Stimulated activated effector memory CD8-positive, alpha-beta T cell treated with anti-CD3 and anti-CD28 coated beads, Interleukin-12 subunit alpha, Interleukin-12 subunit beta, amount 100 ng/mL, for 72 hours (primary cell): ENCODE data around the gene DUSP6.

Source experiments
- ATAC-seq: fragments of 150-1000 bp; cut with Tn5 transposase; 2 replicates; pipeline ENCODE4 v1.10.0; 2021
- DNase-seq, 2 donors: peaks; one replicate each; pipeline ENCODE4 v3.0.0; 2021 to 2022; ENCODE audit warnings: low spot score in 2 of 2
- H3K27ac Mint-ChIP-seq: one replicate; pipeline ENCODE4 v1.8.0; 2022; ENCODE audit warnings: mild to moderate bottlenecking, mixed read lengths
- H3K36me3 Mint-ChIP-seq: one replicate; pipeline ENCODE4 v1.8.0; 2022; ENCODE audit warnings: mild to moderate bottlenecking, mixed read lengths
- H3K4me1 Mint-ChIP-seq: one replicate; pipeline ENCODE4 v1.8.0; 2022; ENCODE audit warnings: mixed read lengths
- H3K4me3 Mint-ChIP-seq: one replicate; pipeline ENCODE4 v1.8.0; 2022; ENCODE audit warnings: mild to moderate bottlenecking, mixed read lengths
- H3K9me3 Mint-ChIP-seq: one replicate; pipeline ENCODE4 v1.8.0; 2022; ENCODE audit warnings: mixed read lengths

The DUSP6 gene

DNA sequence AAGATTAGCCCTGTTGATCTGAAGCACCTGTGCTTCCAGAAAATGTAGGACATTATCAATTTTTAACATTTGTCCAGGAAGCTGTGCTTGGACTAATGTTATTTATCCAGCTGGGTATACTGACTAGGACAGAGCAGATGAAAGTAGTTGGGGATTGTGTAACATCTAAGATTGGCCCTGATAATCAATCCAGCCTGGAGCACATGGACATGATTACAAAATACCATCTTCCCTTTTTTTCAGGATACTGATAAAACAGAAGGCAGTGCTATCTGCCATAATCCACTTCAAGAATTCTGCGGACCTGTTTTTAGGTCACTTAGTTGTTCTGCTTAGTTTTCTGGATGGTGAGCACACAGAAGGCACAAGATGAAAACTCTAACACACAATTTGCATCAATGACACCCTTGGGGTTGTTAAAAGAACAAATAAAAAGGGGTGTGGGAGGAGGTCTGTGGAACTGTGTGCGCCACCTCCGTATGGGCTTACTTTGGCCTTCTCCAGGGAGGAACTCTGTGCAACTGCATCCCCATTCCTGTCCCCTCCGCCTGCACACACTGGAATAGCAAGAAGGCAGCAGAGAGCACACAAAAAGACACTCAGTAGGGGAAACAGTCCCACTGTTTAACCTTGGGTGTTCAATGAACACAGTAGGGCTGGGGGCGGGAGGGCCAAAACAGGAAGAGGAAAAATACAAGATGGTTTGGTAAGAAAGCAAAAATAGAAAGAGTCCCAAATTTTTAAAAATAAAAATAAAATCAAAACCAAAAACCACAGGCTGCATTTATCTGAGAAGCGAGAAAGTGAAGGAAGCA is 31.1 kb upstream of the DUSP6 start:
- ATAC-seq (no peak), DNase-seq (no peak)
- no peak overlapping the region for H3K4me3 Mint-ChIP-seq
- H3K9me3 Mint-ChIP-seq, result no peaks in the 10 kb centered on the region
- peaks cover 5% of the 10 kb centered on the region for H3K4me1 Mint-ChIP-seq
- H3K36me3 Mint-ChIP-seq, result no peaks in the 10 kb centered on the region
- H3K27ac Mint-ChIP-seq, result no peak overlapping the region

DNA sequence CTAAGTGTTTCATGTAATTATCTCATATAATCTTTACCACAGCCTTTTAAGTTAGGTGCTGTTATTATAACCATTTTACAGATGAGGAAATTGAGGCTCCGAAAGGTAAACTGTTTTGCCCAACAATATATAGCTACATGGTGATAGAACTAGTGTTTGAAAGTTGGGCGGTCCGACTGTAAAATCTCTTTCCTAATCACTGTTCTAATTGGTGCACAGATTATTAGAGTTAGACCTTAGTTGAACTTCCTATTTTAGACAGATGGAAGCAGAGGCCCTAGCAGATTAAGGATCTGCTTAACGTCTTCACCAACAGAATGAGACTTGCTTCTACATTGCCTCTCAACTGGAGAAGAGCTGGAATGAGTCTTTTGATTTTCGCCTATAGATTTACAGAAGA is 30.0 kb upstream of the DUSP6 start:
- Mint-ChIP-seq H3K4me3 (no peak overlapping the region), H3K4me1 (peaks cover 5% of the 10 kb centered on the region), H3K36me3 (no peaks in the 10 kb centered on the region), H3K27ac (no peak overlapping the region), H3K9me3 (no peaks in the 10 kb centered on the region)
- DNase-seq (no peak), ATAC-seq (no peak)

DNA sequence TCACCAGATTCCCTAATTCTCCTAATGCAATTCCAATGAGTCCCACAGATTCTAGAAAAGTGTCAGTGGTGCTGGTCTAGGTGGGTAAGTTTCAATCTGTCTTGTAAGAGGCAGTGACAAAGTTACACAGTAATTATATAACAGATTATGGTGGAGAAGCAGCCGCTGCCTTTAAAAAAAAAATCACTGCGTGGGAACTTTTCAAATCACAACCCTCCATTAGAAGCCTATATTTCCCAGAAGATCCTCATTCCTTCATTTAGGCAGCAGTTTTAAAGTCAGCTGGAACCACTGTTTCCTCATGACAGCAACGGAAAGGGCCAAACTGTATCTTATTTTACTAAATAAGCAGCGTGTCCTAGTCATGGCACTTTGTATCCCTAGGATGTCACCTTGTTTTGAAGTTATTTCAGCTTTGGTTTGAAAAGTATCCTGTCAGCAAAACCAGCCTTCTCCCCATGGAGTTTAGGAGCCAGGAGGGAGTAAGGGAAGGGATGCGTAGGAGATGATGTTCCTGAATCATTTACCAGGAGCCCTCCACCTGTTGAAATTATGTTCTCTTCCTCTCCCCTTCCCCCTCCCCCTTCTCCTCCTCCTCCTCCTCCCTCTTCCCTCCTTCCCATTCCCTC is 27.7 kb upstream of the DUSP6 start:
- no peak overlapping the region for H3K4me3 Mint-ChIP-seq

GRCh38 chr12:89379148-89379838 is 27.0 kb upstream of the DUSP6 start:
- DNase-seq, result no peak
- H3K27ac Mint-ChIP-seq, result no peak overlapping the region
- no peaks in the 10 kb centered on the region for H3K36me3 Mint-ChIP-seq
- H3K4me3 Mint-ChIP-seq, result no peak overlapping the region
- H3K4me1 Mint-ChIP-seq, result peaks cover 26% of the 10 kb centered on the region
- ATAC-seq, result no peak
- H3K9me3 Mint-ChIP-seq, result no peaks in the 10 kb centered on the region

More for the DNA sequence above, 27.7 kb upstream of the DUSP6 start:
- H3K36me3 Mint-ChIP-seq, result no peaks in the 10 kb centered on the region
- no peak for DNase-seq
- H3K9me3 Mint-ChIP-seq, result no peaks in the 10 kb centered on the region
- ATAC-seq, result no peak
- no peak overlapping the region for H3K27ac Mint-ChIP-seq
- H3K4me1 Mint-ChIP-seq, result peaks cover 26% of the 10 kb centered on the region

DNA sequence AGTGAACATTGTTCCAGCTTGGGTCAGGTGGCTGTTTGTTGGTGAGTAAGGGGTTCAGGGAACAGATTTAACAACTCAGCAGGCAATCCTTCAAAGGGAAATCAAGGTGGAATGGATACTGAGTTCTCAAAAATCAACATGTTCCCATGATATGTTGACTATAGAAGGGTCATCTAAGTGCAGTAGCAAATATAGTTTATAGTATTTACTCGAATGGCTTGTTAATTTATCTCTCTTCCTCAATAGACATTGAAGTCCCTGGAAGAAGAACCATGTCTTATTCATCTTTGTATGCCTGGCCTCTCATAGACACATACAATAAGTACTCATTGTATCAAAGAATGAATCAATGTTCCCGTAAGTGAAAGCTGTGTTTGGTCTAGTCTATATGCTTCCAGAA is 24.5 kb upstream of the DUSP6 start:
- H3K27ac Mint-ChIP-seq, result peak overlapping the region; percentile 18
- no peak overlapping the region for H3K4me3 Mint-ChIP-seq

DNA sequence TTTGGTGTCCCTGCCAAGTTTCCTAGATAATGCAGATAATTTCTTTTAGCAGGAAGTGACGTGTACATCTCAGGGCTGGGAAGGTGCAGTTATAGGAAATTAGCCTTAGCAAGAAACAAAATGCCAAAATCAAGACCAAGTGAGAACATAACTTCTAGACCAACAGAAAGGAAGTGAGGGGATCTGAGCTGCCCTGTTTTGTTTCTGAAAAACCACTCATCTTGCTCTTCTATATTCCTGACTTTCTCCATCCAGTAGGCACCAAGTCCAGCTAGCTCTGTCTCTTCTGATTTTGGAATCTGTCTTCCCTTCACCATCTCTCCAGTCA is 23.9 kb upstream of the DUSP6 start:
- no peak for DNase-seq
- Mint-ChIP-seq H3K9me3 (no peaks in the 10 kb centered on the region), H3K27ac (peak overlapping the region; percentile 18), H3K4me3 (peak overlapping the region; percentile 13), H3K4me1 (peaks cover 28% of the 10 kb centered on the region), H3K36me3 (no peaks in the 10 kb centered on the region)
- ATAC-seq, result peak; percentile 38

More for the DNA sequence above, 24.5 kb upstream of the DUSP6 start:
- Mint-ChIP-seq H3K4me1 (peaks cover 27% of the 10 kb centered on the region), H3K36me3 (no peaks in the 10 kb centered on the region), H3K9me3 (no peaks in the 10 kb centered on the region)
- DNase-seq (no peak), ATAC-seq (no peak)

- H3K4me3 Mint-ChIP-seq, result no peak overlapping the region
- ATAC-seq, result no peak
- no peak overlapping the region for H3K27ac Mint-ChIP-seq
- DNase-seq, result no peak
- H3K36me3 Mint-ChIP-seq, result no peaks in the 10 kb centered on the region
- peaks cover 40% of the 10 kb centered on the region for H3K4me1 Mint-ChIP-seq
- no peaks in the 10 kb centered on the region for H3K9me3 Mint-ChIP-seq
Observed at GRCh38 chr12:89373763-89374572, 21.7 kb upstream of the DUSP6 start.

DNA sequence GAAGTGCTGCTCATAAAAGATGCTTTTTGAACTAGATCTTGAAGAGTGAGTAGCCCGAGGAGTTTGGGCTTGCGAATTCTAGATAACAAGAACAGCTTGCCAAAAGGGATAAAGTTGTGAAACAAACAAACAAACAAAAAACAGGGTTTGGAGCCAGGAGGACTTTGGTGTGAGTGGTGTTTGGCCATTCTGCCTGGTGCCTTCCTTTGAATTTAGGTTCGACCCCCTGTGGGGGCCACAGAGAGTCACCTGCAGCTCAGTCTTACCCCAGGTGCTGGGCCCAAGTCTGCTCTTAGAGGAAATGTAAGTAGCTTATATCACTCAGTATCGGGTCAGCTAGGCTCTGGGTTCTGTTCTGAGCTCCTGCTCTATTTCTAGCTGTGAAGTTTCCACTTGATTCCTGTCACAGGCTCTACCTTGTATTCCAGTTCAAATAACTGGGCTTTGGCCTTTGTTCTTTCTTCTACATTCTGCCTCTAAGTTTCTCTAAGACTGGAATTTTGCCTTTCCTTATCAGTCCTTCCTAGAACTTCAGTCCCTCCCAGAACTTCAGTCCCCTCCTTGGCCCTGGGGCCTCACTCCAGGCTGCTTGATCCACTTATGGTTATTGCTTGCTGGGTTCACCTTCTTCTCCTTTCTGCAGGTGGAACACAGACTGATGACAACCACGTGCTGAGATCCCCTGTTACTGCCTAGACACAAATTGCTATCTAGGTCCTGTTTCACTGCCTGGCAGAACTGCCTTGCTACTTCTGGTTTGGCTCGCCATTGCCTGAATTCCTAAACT is 20.5 kb upstream of the DUSP6 start:
- Mint-ChIP-seq H3K4me3 (no peak overlapping the region), H3K9me3 (no peaks in the 10 kb centered on the region), H3K27ac (no peak overlapping the region), H3K4me1 (peaks cover 40% of the 10 kb centered on the region), H3K36me3 (no peaks in the 10 kb centered on the region)
- no peak for DNase-seq
- ATAC-seq, result no peak

GRCh38 chr12:89370850-89371249 is 18.5 kb upstream of the DUSP6 start:
- Mint-ChIP-seq H3K36me3 (no peaks in the 10 kb centered on the region), H3K4me3 (no peak overlapping the region), H3K27ac (no peak overlapping the region), H3K4me1 (peaks cover 24% of the 10 kb centered on the region), H3K9me3 (no peaks in the 10 kb centered on the region)
- no peak for ATAC-seq
- DNase-seq, result no peak

GRCh38 chr12:89370421-89370831 is 18.1 kb upstream of the DUSP6 start:
- Mint-ChIP-seq H3K27ac (no peak overlapping the region), H3K4me3 (no peak overlapping the region), H3K9me3 (no peaks in the 10 kb centered on the region), H3K36me3 (no peaks in the 10 kb centered on the region), H3K4me1 (peaks cover 20% of the 10 kb centered on the region)
- ATAC-seq, result no peak
- no peak for DNase-seq

DNA sequence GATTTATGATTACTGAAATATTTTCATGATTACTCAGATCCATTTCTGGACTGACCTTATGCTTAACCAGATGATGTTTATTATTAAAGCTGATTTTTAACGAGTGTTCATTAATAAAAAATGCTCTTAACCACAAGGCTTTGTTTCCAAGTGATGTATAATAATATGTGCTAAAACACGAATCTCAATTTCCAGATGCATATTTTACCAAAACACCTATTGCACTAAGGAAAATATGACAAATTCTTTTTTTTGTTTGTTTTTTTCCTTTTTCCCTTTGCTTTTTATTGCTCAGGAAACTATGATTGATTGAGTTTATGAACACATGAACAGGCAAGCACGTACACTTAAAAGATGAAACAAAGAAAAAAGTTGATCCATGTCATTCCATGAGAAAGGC is 16.9 kb upstream of the DUSP6 start:
- ATAC-seq (no peak), DNase-seq (no peak)
- Mint-ChIP-seq H3K4me3 (no peak overlapping the region), H3K4me1 (peaks cover 19% of the 10 kb centered on the region), H3K9me3 (no peaks in the 10 kb centered on the region), H3K36me3 (no peaks in the 10 kb centered on the region), H3K27ac (no peak overlapping the region)

- Mint-ChIP-seq H3K4me1 (peaks cover 24% of the 10 kb centered on the region), H3K27ac (no peak overlapping the region), H3K4me3 (no peak overlapping the region), H3K36me3 (no peaks in the 10 kb centered on the region), H3K9me3 (no peaks in the 10 kb centered on the region)
- ATAC-seq, result no peak
- no peak for DNase-seq
Observed at GRCh38 chr12:89368391-89368790, 16.1 kb upstream of the DUSP6 start.

DNA sequence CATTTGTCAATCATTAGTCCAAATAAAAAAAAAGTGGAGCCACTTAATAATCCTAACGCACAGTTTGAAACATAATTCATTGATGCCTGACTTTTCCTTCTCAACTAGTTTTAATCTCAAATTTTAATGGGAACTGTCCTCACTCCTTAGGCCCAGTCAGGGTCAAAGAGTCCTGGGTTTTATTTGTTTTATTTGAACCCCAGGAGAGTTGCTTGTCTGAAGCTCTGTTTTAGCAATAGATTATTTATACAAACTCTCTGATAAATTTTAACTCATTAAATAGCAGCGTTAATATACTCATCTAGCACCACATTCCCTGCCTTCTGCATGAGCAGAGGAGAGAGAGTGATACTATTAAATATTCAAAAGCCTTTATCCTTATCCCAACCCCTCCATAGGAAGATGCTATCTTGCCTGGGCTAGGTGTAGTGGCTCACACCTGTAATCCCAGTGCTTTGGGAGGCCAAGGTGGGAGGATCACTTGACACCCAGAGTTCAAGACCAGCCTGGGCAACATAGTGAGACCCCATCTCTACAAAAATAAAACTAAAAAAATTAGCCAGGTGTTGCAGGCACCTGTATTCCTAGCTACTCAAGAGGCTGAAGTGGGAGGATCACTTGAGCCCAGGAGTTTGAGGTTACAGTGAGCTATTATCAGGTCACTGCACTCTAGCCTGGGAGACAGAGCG is 14.5 kb upstream of the DUSP6 start:
- H3K4me3 Mint-ChIP-seq, result no peak overlapping the region
- H3K4me1 Mint-ChIP-seq, result peaks cover 22% of the 10 kb centered on the region
- DNase-seq (no peak), ATAC-seq (no peak)
- H3K9me3 Mint-ChIP-seq, result no peaks in the 10 kb centered on the region
- H3K36me3 Mint-ChIP-seq, result no peaks in the 10 kb centered on the region
- H3K27ac Mint-ChIP-seq, result no peak overlapping the region

DNA sequence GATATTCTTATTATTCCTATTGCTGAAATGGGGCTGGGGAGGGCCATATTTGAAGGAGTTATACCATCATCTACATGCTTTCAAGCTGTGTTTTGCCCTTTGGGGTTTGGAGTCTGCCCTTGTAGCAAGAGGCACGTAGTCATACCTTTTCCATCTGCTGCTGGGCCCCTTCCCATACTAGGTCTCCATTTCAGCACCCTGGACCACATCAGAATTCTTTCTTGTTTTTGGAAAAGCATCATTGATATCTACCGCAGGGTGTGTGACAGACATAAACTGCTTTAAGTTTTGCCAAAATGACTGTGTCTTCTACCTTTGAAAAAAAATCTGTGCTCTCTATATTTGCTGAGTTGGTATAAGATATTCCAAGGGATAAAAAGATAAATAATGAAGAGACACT is 12.3 kb upstream of the DUSP6 start:
- Mint-ChIP-seq H3K4me3 (no peak overlapping the region), H3K9me3 (no peaks in the 10 kb centered on the region), H3K36me3 (no peaks in the 10 kb centered on the region), H3K4me1 (peaks cover 10% of the 10 kb centered on the region), H3K27ac (no peak overlapping the region)
- DNase-seq (no peak), ATAC-seq (no peak)
